ENCODE data around the gene DPYSL4.
"Not testable (repeated sequence)": the region's sequence is repeated elsewhere in the genome, so short reads cannot be mapped to it uniquely, and the experiment has no call there.

The DPYSL4 gene

GRCh38 chr10:132209130-132209529 is 22.4 kb downstream of the DPYSL4 start:
- DNase-seq: no peak

- DNase-seq: no peak
These were observed 23.3 kb downstream of the DPYSL4 start for GRCh38 chr10:132209978-132210530.

DNA sequence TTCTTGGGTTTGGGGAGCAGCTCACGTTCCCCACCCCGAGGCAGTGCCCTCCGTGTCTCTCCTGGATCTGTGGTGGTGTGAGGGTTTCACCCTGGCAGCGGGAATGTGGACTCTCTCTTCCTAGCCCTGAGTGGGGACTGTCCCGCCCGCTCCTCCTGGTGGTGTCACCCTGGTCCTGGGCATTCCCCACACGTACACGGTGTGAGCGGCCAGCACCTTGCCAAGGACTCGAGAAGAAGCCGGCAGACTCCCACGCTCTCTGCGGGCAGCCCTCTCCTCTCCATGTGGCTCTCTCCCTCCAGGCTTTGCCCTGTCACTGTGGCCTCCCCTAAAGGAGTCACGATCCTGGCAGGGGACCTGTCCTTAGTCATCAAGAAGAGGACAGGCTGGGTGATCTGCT is 24.0 kb downstream of the DPYSL4 start:
- DNase-seq: no peak

DNA sequence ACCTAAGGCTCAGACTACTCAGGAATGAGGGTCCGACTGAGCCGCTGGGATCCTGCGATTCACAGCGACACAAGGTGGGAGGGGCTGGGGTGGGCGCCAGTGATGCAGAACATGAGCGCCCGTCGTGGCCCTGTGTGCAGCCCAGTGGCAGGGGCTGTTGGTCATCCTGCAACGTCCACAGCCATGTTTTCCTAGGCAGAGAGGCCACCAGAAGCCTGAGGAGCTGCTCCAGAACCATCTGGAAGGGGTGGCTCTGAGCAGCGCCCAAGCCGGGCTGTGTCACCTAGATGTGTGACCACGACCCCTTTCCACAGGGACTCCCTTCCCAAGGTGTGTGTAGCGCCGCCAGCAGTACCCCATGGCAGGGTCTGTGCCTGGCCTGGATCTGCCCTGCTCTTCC is 24.5 kb downstream of the DPYSL4 start:
- DNase-seq: no peak

DNA sequence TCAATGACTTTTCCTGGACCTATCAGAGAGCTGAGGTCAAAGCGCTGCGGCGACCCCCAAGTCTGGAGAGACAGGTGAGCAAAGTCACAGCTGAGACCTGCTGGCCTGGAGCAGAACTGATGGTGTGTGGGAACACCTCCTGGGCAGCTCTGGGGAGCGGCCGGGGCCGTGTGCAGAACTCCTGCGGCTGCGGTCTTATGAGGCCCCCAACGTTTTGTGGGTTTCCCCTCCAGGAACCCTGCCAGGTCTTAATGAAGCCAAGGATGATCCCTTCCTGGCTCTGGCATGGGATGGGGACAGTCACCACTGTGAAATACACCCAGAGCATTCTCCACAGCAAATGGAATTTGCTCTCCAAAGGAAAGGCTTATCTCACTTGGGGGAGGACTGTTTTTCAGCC is 26.1 kb downstream of the DPYSL4 start:
- DNase-seq: no peak

GRCh38 chr10:132213917-132214316 is 27.2 kb downstream of the DPYSL4 start:
- no peak for DNase-seq

DNA sequence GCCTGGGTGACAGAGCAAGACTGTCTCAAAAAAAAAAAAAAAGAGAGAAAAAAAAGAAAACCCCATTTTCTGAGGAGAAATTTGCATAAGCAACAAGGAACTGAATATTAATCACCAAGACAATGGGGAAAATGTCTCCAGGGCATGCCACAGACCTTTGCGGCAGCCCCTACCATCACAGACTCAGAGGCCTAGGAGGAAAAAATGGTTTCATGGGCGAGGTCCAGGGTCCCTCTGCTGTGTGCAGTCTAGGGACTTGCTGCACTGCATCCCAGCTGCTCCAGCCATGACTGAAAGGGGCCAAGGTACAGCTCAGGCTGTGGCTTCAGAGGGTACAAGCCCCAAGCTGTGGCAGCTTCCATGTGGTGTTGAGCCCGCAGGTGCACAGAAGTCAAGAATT is 29.7 kb downstream of the DPYSL4 start:
- DNase-seq: not testable (repeated sequence)

DNA sequence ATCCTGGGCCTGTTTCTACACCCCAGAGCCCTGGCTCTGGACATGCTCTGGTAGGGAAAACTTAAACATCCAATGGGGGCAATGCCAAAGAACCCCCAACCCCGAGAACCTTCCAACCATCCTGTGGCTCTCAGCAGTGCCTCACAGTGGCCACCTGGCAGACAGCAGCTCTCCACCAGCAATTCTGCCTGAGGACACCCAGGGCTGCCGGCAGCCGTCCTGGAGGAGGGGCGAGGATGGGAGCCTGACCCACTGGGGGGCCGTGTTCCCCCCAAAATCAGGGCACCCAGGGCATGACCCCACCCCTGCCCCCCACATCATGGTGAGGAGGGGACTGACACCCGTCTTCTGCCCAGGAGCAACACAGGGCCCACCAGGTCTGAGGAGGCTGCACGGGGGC is 32.7 kb downstream of the DPYSL4 start:
- DNase-seq: no peak

DNA sequence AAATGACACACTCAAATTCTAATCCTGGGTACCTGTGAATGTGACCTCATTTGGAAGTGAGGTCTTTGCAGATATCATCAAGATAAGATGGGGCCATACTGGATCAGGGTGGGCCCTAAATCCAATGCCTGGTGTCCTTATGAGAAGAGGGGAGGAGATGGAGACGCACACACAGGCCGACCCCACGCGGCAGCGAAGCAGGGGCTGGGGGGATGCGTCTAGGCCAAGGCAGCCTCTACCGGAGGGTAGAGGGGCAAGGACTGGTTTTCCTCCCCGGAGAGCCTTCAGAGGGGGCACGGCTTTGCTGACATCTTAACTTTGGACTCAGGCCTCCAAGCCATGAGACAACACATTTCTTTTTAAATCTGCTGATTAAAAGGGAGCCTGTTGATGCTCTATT is 33.3 kb downstream of the DPYSL4 start:
- no peak for DNase-seq

GRCh38 chr10:132220996-132221395 is 34.2 kb downstream of the DPYSL4 start:
- DNase-seq: not testable (repeated sequence)

DNA sequence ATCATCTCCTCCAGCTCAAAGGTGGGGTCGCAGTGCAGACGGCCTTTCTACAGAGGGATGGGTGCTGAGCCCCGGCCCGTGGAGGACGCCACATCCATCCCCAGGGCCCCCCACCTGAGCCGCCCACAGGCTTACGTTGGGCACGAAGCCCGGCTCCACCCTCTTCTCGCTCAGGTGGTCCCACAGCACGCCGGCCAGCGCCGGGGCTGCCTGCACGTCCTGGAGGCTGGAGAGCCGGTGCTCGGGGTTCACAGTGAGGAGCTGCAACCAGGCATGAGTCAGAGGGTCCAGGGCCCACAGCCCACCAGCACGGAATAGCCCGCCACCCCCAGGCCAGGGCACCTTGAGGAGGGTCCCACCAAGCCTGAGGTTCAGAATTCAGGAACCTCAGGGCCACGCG is 36.0 kb downstream of the DPYSL4 start:
- DNase-seq: no peak

DNA sequence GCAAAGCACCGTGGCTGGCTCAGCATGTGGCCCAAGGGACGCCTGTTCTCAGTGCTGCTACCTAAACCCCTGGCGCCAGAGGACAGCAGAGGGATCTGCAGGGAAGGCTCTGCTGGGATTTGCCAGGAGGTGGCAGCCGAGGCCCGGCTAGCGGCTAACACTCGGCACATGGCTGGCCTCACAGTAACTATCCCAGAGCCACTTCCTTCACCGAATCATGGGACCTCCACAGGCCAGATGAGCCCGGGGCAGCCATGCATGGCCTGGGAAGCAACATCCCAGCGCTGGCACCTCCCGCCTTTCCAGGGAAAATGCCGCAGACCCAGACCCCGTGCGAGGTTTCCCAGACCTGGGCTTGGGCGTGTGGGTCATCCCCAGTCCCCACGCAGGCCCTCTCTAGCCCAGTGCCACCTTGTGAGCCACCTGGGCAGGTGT is 36.4 kb downstream of the DPYSL4 start:
- peak; percentile 71 to 77 for DNase-seq

DNA sequence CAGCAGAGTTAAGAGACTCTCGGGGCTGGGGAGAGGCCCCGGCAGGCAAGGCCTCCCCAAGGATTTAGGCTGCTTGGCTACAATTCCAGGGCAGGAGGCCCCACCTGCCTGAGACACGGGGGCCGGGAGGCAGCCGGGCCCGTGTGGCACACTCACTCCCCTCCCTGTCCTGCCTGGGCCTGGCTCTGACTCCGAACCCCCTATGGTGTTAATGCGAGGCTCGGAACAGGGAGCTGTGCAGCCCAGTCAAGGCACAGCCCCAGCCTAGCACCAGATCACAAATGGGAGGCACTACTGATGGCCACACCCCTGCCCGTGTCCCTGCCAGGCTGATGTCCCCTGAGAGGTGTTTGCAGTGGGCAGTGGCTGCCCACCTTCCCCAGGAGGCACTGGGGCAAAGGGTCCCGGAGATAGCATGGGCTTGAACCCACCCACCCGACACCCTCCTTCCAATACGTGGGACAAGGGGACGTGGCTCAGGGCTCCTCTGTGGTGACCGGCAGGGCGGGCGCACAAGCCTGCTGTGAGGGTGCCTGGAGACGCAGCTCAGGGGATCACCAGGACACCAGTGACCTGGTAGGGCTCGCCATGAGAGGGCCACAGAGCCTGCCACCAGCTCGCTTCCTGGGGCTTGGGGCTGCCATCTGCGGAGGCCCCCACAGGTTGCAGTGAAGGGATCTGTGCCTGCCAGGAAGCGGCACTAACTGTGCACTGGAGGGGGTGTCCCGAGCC is 37.0 kb downstream of the DPYSL4 start:
- no peak for DNase-seq

DNA sequence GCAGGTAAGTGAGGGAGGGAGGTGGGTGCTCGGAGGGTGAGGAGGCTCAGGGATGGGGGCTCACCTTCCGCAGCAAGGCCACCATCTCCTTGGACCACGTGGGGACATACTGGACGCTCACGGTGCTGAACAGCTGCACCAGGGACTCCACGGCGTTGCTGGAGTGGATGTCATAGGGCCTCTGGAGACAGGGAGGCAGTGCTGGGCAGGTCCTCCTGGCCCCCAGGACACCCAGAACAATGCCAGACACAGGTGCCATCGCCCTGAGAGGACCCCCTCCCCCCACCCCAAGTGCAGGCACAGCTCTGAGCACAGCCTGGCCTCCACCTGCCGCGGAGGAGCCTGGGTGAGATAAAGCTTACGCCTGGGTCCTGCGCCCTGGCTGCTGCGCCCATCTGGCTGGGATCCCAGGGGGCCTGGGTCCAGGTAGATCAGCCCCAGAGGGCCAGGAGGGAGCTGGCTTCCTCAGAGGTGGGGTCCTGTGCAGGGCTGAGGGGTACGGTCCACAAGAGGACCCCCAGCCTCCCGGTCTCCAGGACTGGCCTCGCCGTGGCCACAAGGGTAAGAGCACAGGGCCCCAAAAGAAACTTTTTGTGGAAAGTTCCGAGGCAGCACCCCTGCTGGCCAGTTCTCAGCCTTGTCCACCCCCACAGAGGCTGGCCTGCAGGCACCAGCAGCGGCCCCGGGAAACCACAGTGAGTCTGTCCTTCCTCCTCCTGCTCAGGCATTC is 37.8 kb downstream of the DPYSL4 start:
- DNase-seq: no peak

- DNase-seq: no peak
These were observed 38.5 kb downstream of the DPYSL4 start for GRCh38 chr10:132225073-132225848.

- no peak for DNase-seq
These were observed 39.1 kb downstream of the DPYSL4 start for GRCh38 chr10:132225849-132226205.

DNA sequence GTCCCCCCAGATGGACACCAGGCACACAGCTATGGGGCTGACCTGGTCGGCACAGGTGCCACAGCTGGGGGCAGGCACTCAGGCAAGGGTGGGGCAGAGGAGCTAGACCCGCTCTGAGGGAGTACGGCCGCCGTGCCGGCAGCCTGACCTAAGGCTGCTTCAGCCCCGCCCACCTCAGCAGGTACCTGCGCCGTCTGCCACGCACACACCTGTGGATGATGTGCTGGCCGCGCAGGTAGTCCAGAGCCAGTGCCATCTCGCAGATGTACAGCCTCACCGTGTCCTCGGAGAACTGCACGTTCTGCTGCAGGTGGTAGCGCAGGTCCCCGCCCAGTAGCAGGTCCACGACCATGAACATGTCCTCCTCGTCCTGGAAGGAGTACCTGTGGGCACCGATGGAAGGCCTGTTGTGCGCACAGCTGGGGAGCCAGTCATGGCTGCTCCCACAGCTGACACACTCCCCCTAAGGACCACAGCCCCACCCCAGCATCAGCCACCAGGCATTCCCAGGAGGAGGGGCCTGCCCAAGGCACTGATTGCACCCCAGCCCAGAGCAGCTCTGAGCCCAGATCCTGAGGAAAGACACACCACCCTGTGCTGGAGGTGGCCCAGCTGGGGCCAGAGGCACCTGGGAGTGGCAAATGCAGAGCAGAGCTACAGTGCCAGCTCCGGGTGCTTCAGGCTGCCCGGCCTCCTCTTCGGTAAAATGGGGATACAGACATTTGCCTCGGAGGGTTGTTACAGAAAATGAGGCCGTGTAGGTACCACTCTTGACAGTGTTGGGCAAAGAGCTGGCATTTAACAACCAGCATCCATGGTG is 40.0 kb downstream of the DPYSL4 start:
- no peak for DNase-seq

GRCh38 chr10:132227851-132228390 is 41.2 kb downstream of the DPYSL4 start:
- DNase-seq: no peak

GRCh38 chr10:132228616-132229015 is 41.9 kb downstream of the DPYSL4 start:
- DNase-seq: no peak

DNA sequence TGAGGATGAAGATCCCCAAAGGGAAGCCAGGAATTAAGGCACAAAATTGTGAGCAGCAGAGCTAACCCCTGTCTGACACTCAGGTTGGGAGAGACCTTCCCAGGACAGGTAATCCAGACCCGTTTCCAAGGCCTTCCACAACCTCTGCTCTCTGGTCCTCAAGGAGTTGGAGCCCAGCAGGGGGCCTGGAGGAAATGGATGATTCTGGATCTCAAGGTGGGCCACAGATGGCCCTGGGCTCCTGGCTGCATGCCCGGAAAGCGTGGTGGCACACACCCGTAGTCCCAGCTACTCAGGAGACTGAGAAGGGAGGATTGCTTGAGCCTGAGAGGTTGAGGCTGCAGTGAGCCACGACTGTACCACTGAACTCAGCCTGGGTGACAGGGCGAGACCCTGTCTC is 42.3 kb downstream of the DPYSL4 start:
- DNase-seq: no peak

- DNase-seq: peak; percentile 53 to 59
These were observed 43.2 kb downstream of the DPYSL4 start for GRCh38 chr10:132229834-132230556.

Data from activated CD4-positive, alpha-beta T cell treated with anti-CD3 and anti-CD28 coated beads, Interleukin-2, amount 50 U/mL, for 48 hours (primary cell).